H1 (cell line): Measurements from ENCODE around the gene BTG2. TPM values are rescaled to one million over a fixed set of nuclear protein-coding genes. Genes with fewer than 3 reads are reported as not detected.

Experiments used
- NRF1 ChIP-seq: IDR thresholded peaks from 2 replicates; pipeline ENCODE4 v1.6.1; 2011; ENCODE audit warnings: mild to moderate bottlenecking, low read depth, low read length, improper control_type of control experiment
- RAD21 ChIP-seq, 2 experiments: IDR thresholded peaks in 1 of 2; conservative IDR thresholded peaks in 1 of 2; 2 replicates each; pipeline ENCODE4 v1.6.1; 2011; ENCODE audit warnings: low read depth in 2 of 2, low read length in 2 of 2, improper control_type of control experiment in 1 of 2, inconsistent platforms in 1 of 2, mild to moderate bottlenecking in 1 of 2, moderate library complexity in 1 of 2
- RFX5 ChIP-seq: IDR thresholded peaks from 2 replicates; pipeline ENCODE4 v1.6.1; 2011; ENCODE audit warnings: low read depth, low read length, improper control_type of control experiment, borderline replicate concordance
- SP4 ChIP-seq: IDR thresholded peaks from 2 replicates; pipeline ENCODE4 v1.6.1; 2012; ENCODE audit warnings: low read length, inconsistent platforms
- polyA plus RNA-seq, 7 experiments: library from polyadenylated mRNA; depleted of rRNA in 3 of 7; stranded (reverse) in 5 of 7; unstranded in 2 of 7; fragments of >200 nt in 5 of 7; fragments of 200-250 nt in 2 of 7; gene quantifications; 1 replicate in 5 of 7; 2 replicates in 1 of 7; 4 replicates in 1 of 7; pipeline versions ENCODE4 v1.2.1 to v1.2.3, GENCODE V29; 2011 to 2013; ENCODE audit warnings: missing spikeins in 2 of 7, mixed read lengths in 2 of 7
- total RNA-seq: library from RNA; stranded (reverse); fragmentation: NEBNext Ultra II Directional; extraction: Animal tissue kit (Norgen Biotek cat#: 25700); gene quantifications from 2 replicates; pipeline ENCODE4 v1.2.1, GENCODE V29; 2021
- TF ChIP-seq, protein P1 (sequence below): fragments of 300-600 bp; sonication (generic); IDR thresholded peaks from 2 replicates; pipeline ENCODE4 v1.7.1; 2012; ENCODE audit warnings: low read length, moderate library complexity, mild to moderate bottlenecking, inconsistent platforms; ENCODE audit not compliant: insufficient replicate concordance

Gene BTG2
- total and polyA plus RNA-seq, 2 of the 8 experiments (the other 6 are each of a cell fraction or from before 2014, with no cell fraction given): 4.8 to 11.0 TPM

DNA sequence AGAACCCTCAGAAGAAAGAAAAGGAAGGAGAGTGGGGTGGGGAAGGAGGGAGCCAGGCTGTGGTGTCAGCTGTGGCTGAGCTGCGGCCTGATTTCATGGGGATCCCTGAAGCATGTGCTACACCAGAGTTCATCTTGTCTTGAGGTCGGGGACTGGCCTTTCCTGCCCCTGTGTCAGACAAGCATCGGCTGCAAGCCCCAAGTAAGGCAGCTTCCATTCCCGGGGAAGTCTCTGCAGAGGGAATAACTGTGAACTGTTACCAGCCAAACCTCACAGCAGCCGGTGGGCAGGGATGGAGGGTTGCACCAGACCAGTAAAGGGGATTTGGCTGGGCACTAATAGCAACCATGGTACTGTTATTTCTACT is 35.7 kb upstream of the BTG2 start (continued):
- TF ChIP-seq, protein P1, sequence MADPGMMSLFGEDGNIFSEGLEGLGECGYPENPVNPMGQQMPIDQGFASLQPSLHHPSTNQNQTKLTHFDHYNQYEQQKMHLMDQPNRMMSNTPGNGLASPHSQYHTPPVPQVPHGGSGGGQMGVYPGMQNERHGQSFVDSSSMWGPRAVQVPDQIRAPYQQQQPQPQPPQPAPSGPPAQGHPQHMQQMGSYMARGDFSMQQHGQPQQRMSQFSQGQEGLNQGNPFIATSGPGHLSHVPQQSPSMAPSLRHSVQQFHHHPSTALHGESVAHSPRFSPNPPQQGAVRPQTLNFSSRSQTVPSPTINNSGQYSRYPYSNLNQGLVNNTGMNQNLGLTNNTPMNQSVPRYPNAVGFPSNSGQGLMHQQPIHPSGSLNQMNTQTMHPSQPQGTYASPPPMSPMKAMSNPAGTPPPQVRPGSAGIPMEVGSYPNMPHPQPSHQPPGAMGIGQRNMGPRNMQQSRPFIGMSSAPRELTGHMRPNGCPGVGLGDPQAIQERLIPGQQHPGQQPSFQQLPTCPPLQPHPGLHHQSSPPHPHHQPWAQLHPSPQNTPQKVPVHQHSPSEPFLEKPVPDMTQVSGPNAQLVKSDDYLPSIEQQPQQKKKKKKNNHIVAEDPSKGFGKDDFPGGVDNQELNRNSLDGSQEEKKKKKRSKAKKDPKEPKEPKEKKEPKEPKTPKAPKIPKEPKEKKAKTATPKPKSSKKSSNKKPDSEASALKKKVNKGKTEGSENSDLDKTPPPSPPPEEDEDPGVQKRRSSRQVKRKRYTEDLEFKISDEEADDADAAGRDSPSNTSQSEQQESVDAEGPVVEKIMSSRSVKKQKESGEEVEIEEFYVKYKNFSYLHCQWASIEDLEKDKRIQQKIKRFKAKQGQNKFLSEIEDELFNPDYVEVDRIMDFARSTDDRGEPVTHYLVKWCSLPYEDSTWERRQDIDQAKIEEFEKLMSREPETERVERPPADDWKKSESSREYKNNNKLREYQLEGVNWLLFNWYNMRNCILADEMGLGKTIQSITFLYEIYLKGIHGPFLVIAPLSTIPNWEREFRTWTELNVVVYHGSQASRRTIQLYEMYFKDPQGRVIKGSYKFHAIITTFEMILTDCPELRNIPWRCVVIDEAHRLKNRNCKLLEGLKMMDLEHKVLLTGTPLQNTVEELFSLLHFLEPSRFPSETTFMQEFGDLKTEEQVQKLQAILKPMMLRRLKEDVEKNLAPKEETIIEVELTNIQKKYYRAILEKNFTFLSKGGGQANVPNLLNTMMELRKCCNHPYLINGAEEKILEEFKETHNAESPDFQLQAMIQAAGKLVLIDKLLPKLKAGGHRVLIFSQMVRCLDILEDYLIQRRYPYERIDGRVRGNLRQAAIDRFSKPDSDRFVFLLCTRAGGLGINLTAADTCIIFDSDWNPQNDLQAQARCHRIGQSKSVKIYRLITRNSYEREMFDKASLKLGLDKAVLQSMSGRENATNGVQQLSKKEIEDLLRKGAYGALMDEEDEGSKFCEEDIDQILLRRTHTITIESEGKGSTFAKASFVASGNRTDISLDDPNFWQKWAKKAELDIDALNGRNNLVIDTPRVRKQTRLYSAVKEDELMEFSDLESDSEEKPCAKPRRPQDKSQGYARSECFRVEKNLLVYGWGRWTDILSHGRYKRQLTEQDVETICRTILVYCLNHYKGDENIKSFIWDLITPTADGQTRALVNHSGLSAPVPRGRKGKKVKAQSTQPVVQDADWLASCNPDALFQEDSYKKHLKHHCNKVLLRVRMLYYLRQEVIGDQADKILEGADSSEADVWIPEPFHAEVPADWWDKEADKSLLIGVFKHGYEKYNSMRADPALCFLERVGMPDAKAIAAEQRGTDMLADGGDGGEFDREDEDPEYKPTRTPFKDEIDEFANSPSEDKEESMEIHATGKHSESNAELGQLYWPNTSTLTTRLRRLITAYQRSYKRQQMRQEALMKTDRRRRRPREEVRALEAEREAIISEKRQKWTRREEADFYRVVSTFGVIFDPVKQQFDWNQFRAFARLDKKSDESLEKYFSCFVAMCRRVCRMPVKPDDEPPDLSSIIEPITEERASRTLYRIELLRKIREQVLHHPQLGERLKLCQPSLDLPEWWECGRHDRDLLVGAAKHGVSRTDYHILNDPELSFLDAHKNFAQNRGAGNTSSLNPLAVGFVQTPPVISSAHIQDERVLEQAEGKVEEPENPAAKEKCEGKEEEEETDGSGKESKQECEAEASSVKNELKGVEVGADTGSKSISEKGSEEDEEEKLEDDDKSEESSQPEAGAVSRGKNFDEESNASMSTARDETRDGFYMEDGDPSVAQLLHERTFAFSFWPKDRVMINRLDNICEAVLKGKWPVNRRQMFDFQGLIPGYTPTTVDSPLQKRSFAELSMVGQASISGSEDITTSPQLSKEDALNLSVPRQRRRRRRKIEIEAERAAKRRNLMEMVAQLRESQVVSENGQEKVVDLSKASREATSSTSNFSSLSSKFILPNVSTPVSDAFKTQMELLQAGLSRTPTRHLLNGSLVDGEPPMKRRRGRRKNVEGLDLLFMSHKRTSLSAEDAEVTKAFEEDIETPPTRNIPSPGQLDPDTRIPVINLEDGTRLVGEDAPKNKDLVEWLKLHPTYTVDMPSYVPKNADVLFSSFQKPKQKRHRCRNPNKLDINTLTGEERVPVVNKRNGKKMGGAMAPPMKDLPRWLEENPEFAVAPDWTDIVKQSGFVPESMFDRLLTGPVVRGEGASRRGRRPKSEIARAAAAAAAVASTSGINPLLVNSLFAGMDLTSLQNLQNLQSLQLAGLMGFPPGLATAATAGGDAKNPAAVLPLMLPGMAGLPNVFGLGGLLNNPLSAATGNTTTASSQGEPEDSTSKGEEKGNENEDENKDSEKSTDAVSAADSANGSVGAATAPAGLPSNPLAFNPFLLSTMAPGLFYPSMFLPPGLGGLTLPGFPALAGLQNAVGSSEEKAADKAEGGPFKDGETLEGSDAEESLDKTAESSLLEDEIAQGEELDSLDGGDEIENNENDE: no peak
- TF ChIP-seq RAD21 (IDR thresholded peaks at IDR 0.05 in 1 of 2, conservative IDR thresholded peaks at IDR 0.05 in 1 of 2; ENCODE audit: low read depth in 2 of 2, low read length in 2 of 2): no peak
- TF ChIP-seq RFX5: no peak
- TF ChIP-seq SP4: no peak
- TF ChIP-seq NRF1: no peak
